NCI-H2081 (cell line): Measurements from ENCODE around the gene DUOXA1.
"Not testable (repeated sequence)": the region's sequence is repeated elsewhere in the genome, so short reads cannot be mapped to it uniquely, and the experiment has no call there.

ENCODE experiments used
- DNase-seq, 2 experiments: peaks; one replicate each; lab custom pipeline; 2025; lab: John Stamatoyannopoulos, UW

DUOXA1 gene

GRCh38 chr15:45089712-45090373 is 39.8 kb downstream of the DUOXA1 start:
- DNase-seq: no peak

DNA sequence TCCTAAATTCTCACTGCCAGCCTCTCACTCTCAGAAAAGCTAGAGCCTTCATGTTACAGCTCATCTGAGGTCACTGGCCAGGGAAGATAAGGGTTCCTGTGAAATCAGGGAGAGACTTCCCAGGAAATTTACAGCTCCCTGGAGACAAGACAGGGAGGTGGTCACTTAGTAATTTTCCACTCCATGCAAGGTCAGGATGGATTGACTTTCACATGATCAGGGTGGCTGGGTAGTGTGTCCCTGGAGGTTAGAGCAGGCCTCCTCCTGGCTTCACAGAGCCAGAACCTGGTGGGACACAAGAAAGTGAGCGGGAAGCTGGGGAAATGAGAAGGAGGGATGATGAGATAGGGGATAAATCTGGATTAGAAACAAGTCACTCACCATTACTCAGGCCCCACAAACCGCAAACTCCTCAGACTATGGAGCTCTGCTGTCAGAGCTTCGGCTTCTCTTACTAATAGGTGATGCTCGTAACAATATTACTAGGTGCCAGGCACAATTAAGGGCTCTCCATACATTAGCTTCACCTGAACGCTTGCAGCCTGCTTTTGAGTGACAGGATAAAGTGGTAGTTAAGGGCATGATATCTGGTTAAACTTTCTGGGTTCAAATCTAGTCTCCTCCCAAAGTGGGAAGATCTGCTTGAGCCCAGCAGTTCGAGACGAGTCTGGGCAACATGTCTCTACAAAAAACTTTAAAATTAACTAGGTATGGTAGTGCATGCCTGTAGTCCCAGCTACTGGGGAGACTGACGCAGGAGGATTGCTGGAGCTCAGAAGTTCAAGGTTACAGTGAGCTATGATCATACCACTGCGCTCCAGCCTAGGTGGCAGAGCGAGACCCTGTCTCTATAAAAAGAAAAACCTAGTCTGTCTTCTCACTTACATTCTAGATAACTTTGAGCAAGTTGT is 40.6 kb downstream of the DUOXA1 start:
- no peak for DNase-seq

DNA sequence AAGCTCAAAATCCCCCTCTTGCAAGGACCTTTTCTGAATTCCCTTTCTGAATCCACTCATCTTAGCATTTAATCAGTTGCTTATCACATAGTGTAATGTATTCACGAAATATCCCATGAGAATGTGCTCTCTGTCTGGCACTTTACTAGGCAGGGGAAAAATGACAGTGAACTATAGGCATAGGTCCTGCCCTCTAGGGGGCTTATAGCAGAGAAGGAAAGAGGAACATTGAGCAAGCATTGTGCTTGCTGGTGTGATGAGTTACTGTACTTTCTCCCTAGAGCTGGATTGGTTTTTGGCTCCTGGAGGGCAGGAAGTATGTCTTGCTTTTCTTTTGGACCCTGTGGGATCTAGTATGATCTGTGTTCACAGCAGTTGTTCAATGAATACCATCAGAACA is 42.2 kb downstream of the DUOXA1 start:
- no peak for DNase-seq

DNA sequence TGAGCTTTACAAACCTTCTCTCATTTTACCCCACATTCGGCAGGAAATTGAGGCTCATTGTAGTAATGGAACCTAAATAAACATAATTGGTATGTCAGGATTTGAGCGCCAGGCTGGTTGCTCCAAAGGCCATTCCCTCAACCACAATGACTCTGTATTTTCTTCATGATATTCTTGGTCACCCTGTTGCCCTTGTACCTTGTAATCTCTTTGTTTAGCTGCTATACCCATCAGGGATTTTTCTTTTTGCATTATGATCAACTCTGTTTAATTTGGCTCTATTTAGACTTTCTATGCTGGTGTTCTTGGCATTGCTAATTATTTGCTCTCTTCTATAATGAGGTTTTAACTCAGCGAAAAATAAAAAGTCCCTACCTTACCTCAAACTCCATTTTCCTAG is 45.5 kb downstream of the DUOXA1 start:
- peak in 1 of 2 experiments; percentile 34 for DNase-seq

DNA sequence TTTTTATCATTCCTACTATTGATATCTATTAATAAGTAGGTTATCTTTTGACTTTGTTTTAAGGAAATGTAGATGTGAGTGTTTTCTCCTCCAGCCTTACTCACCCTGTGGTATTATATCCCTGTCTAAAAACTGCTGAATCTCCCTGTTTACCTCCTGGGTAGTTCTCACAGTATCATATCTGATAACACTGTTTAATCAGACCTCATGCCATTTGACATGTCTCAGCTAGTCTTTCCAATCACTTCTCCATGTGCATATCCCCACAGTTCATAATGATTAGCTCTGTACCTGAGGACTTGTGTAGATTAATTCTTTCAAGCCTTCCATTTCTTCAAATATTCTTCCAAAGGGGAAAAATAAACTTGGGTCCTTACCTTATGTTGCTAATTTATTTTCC is 46.5 kb downstream of the DUOXA1 start:
- DNase-seq: no peak

DNA sequence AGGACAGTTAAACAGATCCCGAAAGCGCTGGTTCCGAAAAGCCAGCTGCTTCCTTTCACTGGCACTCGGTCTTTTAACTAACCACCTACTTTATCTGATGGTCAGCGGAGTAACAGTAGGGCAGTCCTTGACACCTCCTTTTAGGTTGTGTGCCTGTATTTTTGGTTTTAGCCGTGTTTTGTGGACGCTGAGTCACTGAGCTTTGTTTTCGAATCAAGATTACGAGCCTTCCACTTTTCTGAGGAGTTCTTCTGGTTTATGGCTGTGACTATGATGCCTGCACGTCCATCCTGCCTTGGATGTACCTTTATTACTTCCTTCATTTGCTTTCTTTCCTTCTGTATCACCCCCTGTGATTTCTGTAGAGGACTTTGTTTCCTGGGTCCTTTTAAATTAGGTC is 47.3 kb downstream of the DUOXA1 start:
- not testable (repeated sequence) for DNase-seq

- not testable (repeated sequence) for DNase-seq
Measured at GRCh38 chr15:45080593-45080992, 49.1 kb downstream of the DUOXA1 start.

GRCh38 chr15:45079628-45080246 is 49.9 kb downstream of the DUOXA1 start:
- not testable (repeated sequence) for DNase-seq

- DNase-seq: not testable (repeated sequence)
Measured at GRCh38 chr15:45079201-45079600, 50.5 kb downstream of the DUOXA1 start.

- DNase-seq: not testable (repeated sequence)
Measured at GRCh38 chr15:45077391-45077790, 52.3 kb downstream of the DUOXA1 start.

DNA sequence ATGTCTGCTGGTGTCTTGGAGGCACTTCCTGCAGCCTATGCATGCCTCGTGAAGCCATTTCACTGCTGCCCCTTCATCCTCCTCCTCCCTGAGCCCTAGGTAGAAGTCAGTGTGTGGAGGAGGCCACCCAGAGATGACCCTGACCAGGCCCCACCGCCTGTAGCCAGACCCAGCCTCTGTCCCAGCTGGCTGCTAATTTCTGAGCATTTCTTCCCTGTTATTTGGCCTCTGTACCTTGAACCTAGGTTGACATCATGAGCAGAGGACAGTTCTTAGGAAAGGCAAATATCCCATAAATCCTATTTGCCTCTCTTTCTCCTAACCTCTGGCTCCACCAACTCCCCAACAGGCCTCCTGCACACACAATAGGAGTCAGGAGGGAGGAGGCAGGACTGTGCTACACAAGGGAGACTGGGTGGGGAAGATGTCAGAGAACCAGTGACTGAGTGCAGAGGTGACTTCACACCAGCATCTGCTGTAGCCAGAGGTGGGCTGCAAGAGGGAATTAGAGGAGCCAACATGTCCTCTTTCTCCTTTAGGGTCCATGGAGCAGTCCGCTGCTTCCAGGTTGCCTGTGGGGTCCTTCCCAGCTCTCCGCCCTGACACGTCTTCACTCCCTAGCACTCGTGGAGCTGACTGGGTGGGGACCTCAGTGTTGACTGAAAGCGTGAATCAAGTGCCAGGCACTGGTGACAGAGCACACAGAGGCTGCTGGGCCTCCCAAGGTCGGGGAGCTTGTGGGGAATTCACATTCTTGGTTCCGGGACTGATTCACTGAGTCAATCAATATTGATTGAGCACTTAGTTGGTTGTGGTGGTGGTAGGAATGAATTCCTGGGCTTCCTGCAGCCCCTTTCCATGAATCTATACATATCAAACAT is 54.0 kb downstream of the DUOXA1 start:
- DNase-seq: not testable (repeated sequence)

GRCh38 chr15:45073602-45074001 is 56.1 kb downstream of the DUOXA1 start:
- DNase-seq: not testable (repeated sequence)

- DNase-seq: not testable (repeated sequence)
Measured at GRCh38 chr15:45069942-45070360, 59.7 kb downstream of the DUOXA1 start.
